Trophoblast cell (in vitro differentiated cells and primary cell): Measurements from ENCODE around the gene HLCS.

Source experiments
- DNase-seq, 2 donors: peaks; one replicate each; pipeline ENCODE4 v3.0.0-alpha.2; 2016
- H2AFZ ChIP-seq: 2 replicates; pipeline ENCODE4 v1.6.1; 2013; ENCODE audit warnings: low read length, moderate library complexity, mild to moderate bottlenecking; ENCODE audit not compliant: insufficient read depth, poor library complexity
- H2AK5ac ChIP-seq: 2 replicates; pipeline ENCODE4 v1.6.1; 2013; ENCODE audit warnings: mild to moderate bottlenecking, low read length
- H2BK120ac ChIP-seq: 2 replicates; pipeline ENCODE4 v1.6.1; 2013; ENCODE audit warnings: low read length, mild to moderate bottlenecking, moderate library complexity; ENCODE audit not compliant: insufficient read depth, poor library complexity
- H2BK12ac ChIP-seq: 2 replicates; pipeline ENCODE4 v1.6.1; 2013; ENCODE audit warnings: mild to moderate bottlenecking, low read length, moderate library complexity
- H2BK5ac ChIP-seq: 2 replicates; pipeline ENCODE4 v1.6.1; 2013; ENCODE audit warnings: low read length, low read depth, moderate library complexity, mild to moderate bottlenecking; ENCODE audit not compliant: poor library complexity
- H3K14ac ChIP-seq: 2 replicates; pipeline ENCODE4 v1.6.1; 2013; ENCODE audit warnings: mild to moderate bottlenecking, low read length
- H3K18ac ChIP-seq: 2 replicates; pipeline ENCODE4 v1.6.1; 2013; ENCODE audit warnings: mild to moderate bottlenecking, low read length
- H3K23ac ChIP-seq: 2 replicates; pipeline ENCODE4 v1.6.1; 2013; ENCODE audit warnings: low read length
- H3K27ac ChIP-seq: 2 replicates; pipeline ENCODE4 v1.5.1; 2013; ENCODE audit warnings: low read depth, mild to moderate bottlenecking, inconsistent platforms, low read length, moderate library complexity
- H3K27me3 ChIP-seq: 2 replicates; pipeline ENCODE4 v1.6.1; 2013; ENCODE audit warnings: inconsistent platforms, mild to moderate bottlenecking, low read length, moderate library complexity; ENCODE audit not compliant: insufficient read depth
- H3K36me3 ChIP-seq, 2 experiments: 1 replicate in 1 of 2; 2 replicates in 1 of 2; pipeline ENCODE4 v1.6.1; 2013; ENCODE audit warnings: low read length in 2 of 2, mild to moderate bottlenecking in 2 of 2, moderate library complexity in 1 of 2; ENCODE audit not compliant: insufficient read depth in 2 of 2, control insufficient read depth in 1 of 2
- H3K4ac ChIP-seq: 2 replicates; pipeline ENCODE4 v1.6.1; 2013; ENCODE audit warnings: low read depth, mild to moderate bottlenecking, low read length, moderate library complexity
- H3K4me1 ChIP-seq, 2 experiments: 1 replicate in 1 of 2; 2 replicates in 1 of 2; pipeline ENCODE4 v1.6.1; 2013; ENCODE audit warnings: low read length in 2 of 2, mild to moderate bottlenecking in 2 of 2, moderate library complexity in 1 of 2; ENCODE audit not compliant: insufficient read depth in 2 of 2, control insufficient read depth in 1 of 2
- H3K4me2 ChIP-seq: 2 replicates; pipeline ENCODE4 v1.6.1; 2013; ENCODE audit warnings: inconsistent platforms, mild to moderate bottlenecking, low read length, moderate library complexity
- H3K4me3 ChIP-seq: 2 replicates; pipeline ENCODE4 v1.5.1; 2013; ENCODE audit warnings: mild to moderate bottlenecking, low read depth, low read length, inconsistent platforms
- H3K79me1 ChIP-seq: one replicate; pipeline ENCODE4 v1.6.1; 2013; ENCODE audit warnings: low read length
- H3K79me2 ChIP-seq: 2 replicates; pipeline ENCODE4 v1.6.1; 2013; ENCODE audit warnings: low read length, mild to moderate bottlenecking; ENCODE audit not compliant: control insufficient read depth, insufficient read depth, poor library complexity
- H3K9ac ChIP-seq: 2 replicates; pipeline ENCODE4 v1.6.1; 2013; ENCODE audit warnings: mild to moderate bottlenecking, low read length
- H3K9me3 ChIP-seq: 2 replicates; pipeline ENCODE4 v1.6.1; 2013; ENCODE audit warnings: low read depth, mild to moderate bottlenecking, control low read depth, inconsistent platforms, low read length; ENCODE audit not compliant: insufficient read depth
- H4K12ac ChIP-seq: 2 replicates; pipeline ENCODE4 v1.6.1; 2013; ENCODE audit warnings: low read depth, mild to moderate bottlenecking, low read length, moderate library complexity
- H4K8ac ChIP-seq: 2 replicates; pipeline ENCODE4 v1.6.1; 2013; ENCODE audit warnings: low read depth, mild to moderate bottlenecking, low read length, moderate library complexity
- H4K91ac ChIP-seq: one replicate; pipeline ENCODE4 v1.6.1; 2013; ENCODE audit warnings: low read depth, mild to moderate bottlenecking, low read length, moderate library complexity
- WGBS: extraction: QIAGEN DNeasy Blood & Tissue Kit; methylation state at CpG from one replicate; pipeline ENCODE4 v1.1.7; 2013; ENCODE audit warnings: missing lambda C conversion rate; ENCODE audit not compliant: insufficient read length, insufficient coverage; ENCODE audit errors: extremely low coverage; 5-methylcytosine and 5-hydroxymethylcytosine counted together

HLCS gene

GRCh38 chr21:36729310-36729970 is 237.0 kb downstream of the HLCS start:
- Histone ChIP-seq H3K23ac (no peak overlapping the region), H2BK120ac (no peak overlapping the region)

GRCh38 chr21:36728371-36729111 is 237.9 kb downstream of the HLCS start:
- no peaks in the 10 kb centered on the region for H3K79me2 ChIP-seq
- WGBS = no CpG with 5 or more reads among the region's 14 CpGs
- no peaks in the 10 kb centered on the region for H3K27me3 ChIP-seq
- no peak overlapping the region for H2AFZ ChIP-seq
- H4K8ac ChIP-seq = no peak overlapping the region
- no peak for DNase-seq
- no peak overlapping the region for H3K27ac ChIP-seq
- no peak overlapping the region for H2BK12ac ChIP-seq
- no peak overlapping the region for H2BK120ac ChIP-seq
- no peak overlapping the region for H2BK5ac ChIP-seq
- H3K9ac ChIP-seq = no peak overlapping the region
- H3K14ac ChIP-seq = no peak overlapping the region
- H3K4me2 ChIP-seq = no peak overlapping the region
- no peaks in the 10 kb centered on the region for H3K9me3 ChIP-seq
- no peak overlapping the region for H3K4ac ChIP-seq
- no peak overlapping the region for H4K91ac ChIP-seq
- H3K18ac ChIP-seq = no peak overlapping the region
- H3K36me3 ChIP-seq = no peaks in the 10 kb centered on the region
- no peak overlapping the region for H3K4me3 ChIP-seq
- H3K4me1 ChIP-seq = no peaks in the 10 kb centered on the region
- H4K12ac ChIP-seq = no peak overlapping the region
- H2AK5ac ChIP-seq = no peak overlapping the region
- no peaks in the 10 kb centered on the region for H3K79me1 ChIP-seq
- no peak overlapping the region for H3K23ac ChIP-seq

More at GRCh38 chr21:36729310-36729970, 237.0 kb downstream of the HLCS start:
- Histone ChIP-seq H3K18ac (no peak overlapping the region), H2AK5ac (no peak overlapping the region), H2BK5ac (no peak overlapping the region), H3K4me2 (no peak overlapping the region), H3K36me3 (no peaks in the 10 kb centered on the region), H3K79me2 (no peaks in the 10 kb centered on the region), H3K14ac (no peak overlapping the region), H4K91ac (no peak overlapping the region), H3K4me1 (no peaks in the 10 kb centered on the region), H3K9me3 (peaks cover 3% of the 10 kb centered on the region), H4K8ac (no peak overlapping the region), H3K27me3 (no peaks in the 10 kb centered on the region), H3K9ac (no peak overlapping the region), H3K79me1 (no peaks in the 10 kb centered on the region), H3K4me3 (no peak overlapping the region), H2AFZ (no peak overlapping the region), H3K27ac (no peak overlapping the region), H3K4ac (no peak overlapping the region), H2BK12ac (no peak overlapping the region), H4K12ac (no peak overlapping the region)
- DNase-seq = no peak
- no CpG with 5 or more reads among the region's 18 CpGs for WGBS

GRCh38 chr21:36727866-36728265 is 238.6 kb downstream of the HLCS start:
- Histone ChIP-seq H4K8ac (no peak overlapping the region), H3K14ac (no peak overlapping the region), H3K79me2 (no peaks in the 10 kb centered on the region), H3K9ac (no peak overlapping the region), H3K4me2 (no peak overlapping the region), H2AK5ac (no peak overlapping the region), H3K4ac (no peak overlapping the region), H2BK12ac (no peak overlapping the region), H3K23ac (no peak overlapping the region), H2BK120ac (no peak overlapping the region), H3K36me3 (no peaks in the 10 kb centered on the region), H2BK5ac (no peak overlapping the region), H3K18ac (no peak overlapping the region), H3K27me3 (no peaks in the 10 kb centered on the region), H3K4me1 (no peaks in the 10 kb centered on the region), H3K4me3 (no peak overlapping the region), H3K79me1 (no peaks in the 10 kb centered on the region), H3K9me3 (no peaks in the 10 kb centered on the region), H4K91ac (no peak overlapping the region), H3K27ac (no peak overlapping the region), H2AFZ (no peak overlapping the region), H4K12ac (no peak overlapping the region)
- no CpG with 5 or more reads among the region's 6 CpGs for WGBS
- no peak for DNase-seq

GRCh38 chr21:36725793-36726386 is 240.6 kb downstream of the HLCS start:
- Histone ChIP-seq H3K79me1 (no peaks in the 10 kb centered on the region), H3K36me3 (no peaks in the 10 kb centered on the region), H3K9ac (no peak overlapping the region), H2AK5ac (no peak overlapping the region), H3K4me3 (no peak overlapping the region), H2BK12ac (no peak overlapping the region), H3K9me3 (no peaks in the 10 kb centered on the region), H2BK120ac (no peak overlapping the region), H3K27ac (no peak overlapping the region), H4K8ac (no peak overlapping the region), H4K91ac (no peak overlapping the region), H3K18ac (no peak overlapping the region), H3K27me3 (no peaks in the 10 kb centered on the region), H3K23ac (no peak overlapping the region), H3K4me2 (no peak overlapping the region), H3K4ac (no peak overlapping the region), H3K4me1 (no peaks in the 10 kb centered on the region), H2BK5ac (no peak overlapping the region), H4K12ac (no peak overlapping the region), H2AFZ (no peak overlapping the region), H3K14ac (no peak overlapping the region), H3K79me2 (no peaks in the 10 kb centered on the region)
- no CpG with 5 or more reads among the region's 12 CpGs for WGBS
- DNase-seq = no peak
